ENCODE data around the gene DTNBP1. TPM values are rescaled to one million over a fixed set of nuclear protein-coding genes. Genes with fewer than 3 reads are reported as not detected.

The DTNBP1 gene
- total and polyA plus RNA-seq, 2 of the 8 experiments (the other 6 are each of a cell fraction or from before 2014, with no cell fraction given): 13.5 to 22.1 TPM

GRCh38 chr6:15489261-15489962, 173.4 kb downstream of the DTNBP1 start:
- Histone ChIP-seq H3K18ac (ENCODE audit: extremely low read depth, low read length) (no peak overlapping the region), H3K79me2 (ENCODE audit: control insufficient read depth in 1 of 2, insufficient read depth in 2 of 2, low read length in 2 of 2) (peaks cover 7 to 93% of the 10 kb centered on the region in 2 experiments), H2AK5ac (ENCODE audit: low read depth, low read length) (0 out of 2 replicates have a peak overlapping the region, but pooled peaks have one; percentile 3), H3K23me2 (ENCODE audit: low read depth, low read length) (no peaks in the 10 kb centered on the region), H3K9ac (replicated peaks in 1 of 4; ENCODE audit: extremely low read depth in 1 of 4, low read depth in 3 of 4, low read length in 3 of 4) (no peak overlapping the region), H3K79me1 (ENCODE audit: low read depth, low read length) (peaks cover 11% of the 10 kb centered on the region), H3K56ac (replicated peaks; ENCODE audit: insufficient read length, low read depth, low read length) (no peak overlapping the region), H2BK12ac (ENCODE audit: low read depth, low read length) (no peak overlapping the region), H2BK5ac (ENCODE audit: low read depth, low read length) (no peak overlapping the region), H3K36me3 (ENCODE audit: control insufficient read depth in 2 of 4, insufficient read depth in 4 of 4, low read length in 3 of 4) (peaks cover 3 to 45% (median 29%) of the 10 kb centered on the region in 4 experiments; a peak in 7 of 8 replicates), H3K23ac (ENCODE audit: insufficient read length) (no peak overlapping the region), H3K27me3 (replicated peaks in 1 of 4; ENCODE audit: control insufficient read depth in 3 of 4, extremely low read depth in 1 of 4, insufficient read depth in 3 of 4, low read length in 3 of 4) (no peaks in the 10 kb centered on the region), H3K4me2 (ENCODE audit: insufficient read depth in 1 of 2, low read depth in 2 of 2, low read length in 2 of 2) (no peak overlapping the region), H4K5ac (ENCODE audit: insufficient read length, low read depth, low read length) (no peak overlapping the region), H3K4me1 (replicated peaks in 1 of 4; ENCODE audit: control insufficient read depth in 3 of 4, insufficient read depth in 4 of 4, low read length in 3 of 4) (peaks cover 22 to 38% (median 31%) of the 10 kb centered on the region in 4 experiments), H3K9me3 (ENCODE audit: insufficient read depth in 2 of 2, low read depth in 1 of 2, low read length in 1 of 2) (no peaks in the 10 kb centered on the region), H2BK20ac (ENCODE audit: low read length) (no peak overlapping the region), H4K91ac (replicated peaks; ENCODE audit: insufficient read length, low read length) (no peak overlapping the region), H3K4ac (replicated peaks; ENCODE audit: insufficient read length, low read depth, low read length) (no peak overlapping the region), H3K14ac (ENCODE audit: insufficient read length) (no peak overlapping the region), H3K4me3 (ENCODE audit: extremely low read depth in 1 of 4, insufficient read depth in 2 of 4, low read depth in 3 of 4, low read length in 4 of 4) (no peak overlapping the region), H4K8ac (ENCODE audit: extremely low read depth, insufficient read depth, low read length) (no peak overlapping the region), H4K20me1 (replicated peaks in 1 of 2; ENCODE audit: control insufficient read depth in 1 of 2, insufficient read depth in 2 of 2, low read length in 2 of 2) (peaks cover 53 to 64% of the 10 kb centered on the region in 2 experiments), H2BK15ac (ENCODE audit: low read length) (no peak overlapping the region), H2AFZ (ENCODE audit: low read length) (no peak overlapping the region), H2BK120ac (replicated peaks; ENCODE audit: low read depth, low read length) (no peak overlapping the region), H3K27ac (ENCODE audit: low read depth, low read length) (no peak overlapping the region)
- ChIA-PET CTCF (ENCODE audit: partially characterized antibody) (interaction anchor here (0.6 to 2.0 kb wide), 7 partner anchors 11 to 509 kb away, joined by 3 to 7 read pairs (median 5); no protein-coding TSS in a partner anchor), POLR2A (ENCODE audit: partially characterized antibody) (interaction anchor here (0.8 to 1.3 kb wide), 2 partner anchors 9 to 11 kb away, joined by 3 to 4 read pairs; no protein-coding TSS in a partner anchor)
- 76% methylated on average over 14 of the region's 14 CpGs; no CpG with 5 or more reads in 1 of the 2 experiments for WGBS, 2 experiments (ENCODE audit: extremely low coverage in 1 of 2, insufficient coverage in 1 of 2, insufficient read length in 1 of 2, insufficient replicate concordance in 2 of 2, low coverage in 1 of 2, low lambda C conversion rate in 2 of 2, missing lambda C conversion rate in 1 of 2)
- DNase-seq (ENCODE audit: low read depth in 1 of 2, low spot score in 2 of 2) (no peak), FAIRE-seq (no peak)
- TF ChIP-seq RNF2 (IDR thresholded peaks at IDR 0.05; ENCODE audit: borderline replicate concordance, low read depth, low read length, missing control alignments, poor library complexity, severe bottlenecking): no peak
- TF ChIP-seq POLR2A (IDR thresholded peaks at IDR 0.05; ENCODE audit: control extremely low read depth in 1 of 2, low read depth in 2 of 2, low read length in 2 of 2): peak in 1 of 2 experiments; percentile 39; a peak in 1 of 3 replicates
- TF ChIP-seq POLR2AphosphoS5 (IDR thresholded peaks at IDR 0.05; ENCODE audit: low read depth, low read length): peak; percentile 79
